Endothelial cell (in vitro differentiated cells): ENCODE measurements around the gene CDH19. TPM values are rescaled to one million over a fixed set of nuclear protein-coding genes. Genes with fewer than 3 reads are reported as not detected.

ENCODE experiments used
- DNase-seq: peaks from one replicate; pipeline ENCODE4 v3.0.0; 2021; ENCODE audit warnings: low spot score
- H3K27ac Mint-ChIP-seq: one replicate; pipeline ENCODE4 v1.8.0; 2021; ENCODE audit warnings: mixed read lengths, inconsistent platforms; ENCODE audit not compliant: unreplicated experiment
- H3K27me3 Mint-ChIP-seq: one replicate; pipeline ENCODE4 v1.8.0; 2021; ENCODE audit warnings: mild to moderate bottlenecking, moderate library complexity, mixed read lengths, inconsistent platforms; ENCODE audit not compliant: unreplicated experiment
- H3K36me3 Mint-ChIP-seq: one replicate; pipeline ENCODE4 v1.8.0; 2021; ENCODE audit warnings: mild to moderate bottlenecking, low read depth, mixed read lengths, inconsistent platforms; ENCODE audit not compliant: unreplicated experiment
- H3K4me1 Mint-ChIP-seq: one replicate; pipeline ENCODE4 v1.8.0; 2021; ENCODE audit warnings: mild to moderate bottlenecking, mixed read lengths, inconsistent platforms; ENCODE audit not compliant: unreplicated experiment
- H3K4me3 Mint-ChIP-seq: one replicate; pipeline ENCODE4 v1.8.0; 2021; ENCODE audit warnings: mild to moderate bottlenecking, mixed read lengths, inconsistent platforms; ENCODE audit not compliant: unreplicated experiment
- H3K9me3 Mint-ChIP-seq: one replicate; pipeline ENCODE4 v1.8.0; 2021; ENCODE audit warnings: mixed read lengths, inconsistent platforms; ENCODE audit not compliant: unreplicated experiment
- CTCF ChIP-seq: fragments of 200-600 bp; sonication (generic); IDR thresholded peaks from one replicate; pipeline ENCODE4 v1.5.0; 2021; ENCODE audit warnings: antibody characterized with exemption; ENCODE audit not compliant: unreplicated experiment
- total RNA-seq: library from RNA; stranded (reverse); fragmentation: NEBNext Ultra II Directional; extraction: Animal tissue kit (Norgen Biotek cat#: 25700); gene quantifications from one replicate; pipeline ENCODE4 v1.2.1, GENCODE V29; 2021; ENCODE audit not compliant: unreplicated experiment

The CDH19 gene
- total RNA-seq, 1 donor from 2014 or later = not detected

- Mint-ChIP-seq H3K4me3 (no peak overlapping the region), H3K4me1 (no peaks in the 10 kb centered on the region), H3K9me3 (no peaks in the 10 kb centered on the region), H3K27ac (no peak overlapping the region), H3K36me3 (no peaks in the 10 kb centered on the region), H3K27me3 (no peaks in the 10 kb centered on the region)
- peak; percentile 33 for TF ChIP-seq CTCF
- peak; percentile 34 for DNase-seq
These were observed 43.8 kb downstream of the CDH19 start for GRCh38 chr18:66560094-66560493.

- no peak for DNase-seq
- TF ChIP-seq CTCF = no peak
- H3K36me3 Mint-ChIP-seq = no peaks in the 10 kb centered on the region
- H3K9me3 Mint-ChIP-seq = no peaks in the 10 kb centered on the region
- no peaks in the 10 kb centered on the region for H3K4me1 Mint-ChIP-seq
- H3K27ac Mint-ChIP-seq = no peak overlapping the region
- H3K27me3 Mint-ChIP-seq = no peaks in the 10 kb centered on the region
- no peak overlapping the region for H3K4me3 Mint-ChIP-seq
These were observed 45.1 kb downstream of the CDH19 start for GRCh38 chr18:66558773-66559172.

- no peak for DNase-seq
- Mint-ChIP-seq H3K27me3 (no peaks in the 10 kb centered on the region), H3K4me3 (no peak overlapping the region), H3K9me3 (no peaks in the 10 kb centered on the region), H3K27ac (no peak overlapping the region), H3K36me3 (no peaks in the 10 kb centered on the region), H3K4me1 (no peaks in the 10 kb centered on the region)
- TF ChIP-seq CTCF = no peak
These were observed 46.8 kb downstream of the CDH19 start for GRCh38 chr18:66557091-66557490.

- Mint-ChIP-seq H3K27me3 (no peaks in the 10 kb centered on the region), H3K27ac (no peak overlapping the region), H3K4me1 (no peaks in the 10 kb centered on the region), H3K4me3 (no peak overlapping the region), H3K9me3 (no peaks in the 10 kb centered on the region), H3K36me3 (no peaks in the 10 kb centered on the region)
- no peak for DNase-seq
- TF ChIP-seq CTCF = no peak
These were observed 48.3 kb downstream of the CDH19 start for GRCh38 chr18:66555585-66555984.

GRCh38 chr18:66553824-66554223, 50.1 kb downstream of the CDH19 start:
- H3K36me3 Mint-ChIP-seq = no peaks in the 10 kb centered on the region
- DNase-seq = no peak
- H3K4me3 Mint-ChIP-seq = no peak overlapping the region
- TF ChIP-seq CTCF = no peak
- no peaks in the 10 kb centered on the region for H3K4me1 Mint-ChIP-seq
- no peak overlapping the region for H3K27ac Mint-ChIP-seq
- H3K27me3 Mint-ChIP-seq = no peaks in the 10 kb centered on the region
- H3K9me3 Mint-ChIP-seq = no peaks in the 10 kb centered on the region
